Subcutaneous abdominal adipose tissue (tissue), 5 donors: ENCODE results near the gene OR5B12.
"Not testable (repeated sequence)": the region's sequence is repeated elsewhere in the genome, so short reads cannot be mapped to it uniquely, and the experiment has no call there.

Source experiments
- H3K27ac ChIP-seq: one replicate; pipeline ENCODE4 v1.7.0; 2013; ENCODE audit warnings: low read depth, mild to moderate bottlenecking, inconsistent platforms, low read length, moderate library complexity
- H3K27me3 ChIP-seq, 5 donors: one replicate each; pipeline ENCODE4 v1.7.0; 2013; ENCODE audit warnings: low read length in 5 of 5, inconsistent platforms in 1 of 5; ENCODE audit not compliant: control insufficient read depth in 5 of 5, insufficient read depth in 4 of 5
- H3K36me3 ChIP-seq, 5 donors: one replicate each; pipeline ENCODE4 v1.7.0; 2013; ENCODE audit warnings: low read length in 5 of 5; ENCODE audit not compliant: control insufficient read depth in 5 of 5, insufficient read depth in 5 of 5
- H3K4me1 ChIP-seq, 5 donors: one replicate each; pipeline ENCODE4 v1.7.0; 2013; ENCODE audit warnings: low read length in 5 of 5, mild to moderate bottlenecking in 3 of 5, moderate library complexity in 1 of 5; ENCODE audit not compliant: control insufficient read depth in 5 of 5, insufficient read depth in 5 of 5
- H3K4me3 ChIP-seq, 5 donors: one replicate each; pipeline ENCODE4 v1.7.0; 2013; ENCODE audit warnings: low read length in 5 of 5, low read depth in 1 of 5
- H3K9ac ChIP-seq, 5 donors: one replicate each; pipeline ENCODE4 v1.7.0; 2013; ENCODE audit warnings: low read length in 5 of 5, mild to moderate bottlenecking in 4 of 5, moderate library complexity in 3 of 5
- H3K9me3 ChIP-seq, 5 donors: one replicate each; pipeline ENCODE4 v1.7.0; 2013; ENCODE audit warnings: low read length in 5 of 5; ENCODE audit not compliant: control insufficient read depth in 5 of 5
- donor health status: healthy.
- donor health status: healthy.
- donor health status: healthy.
- donor health status: healthy.
- donor health status: healthy.

The OR5B12 gene

GRCh38 chr11:58434217-58434616 lies 7.8 kb downstream of the OR5B12 start:
- Histone ChIP-seq H3K36me3 (no peaks in the 10 kb centered on the region), H3K27me3 (no peaks in the 10 kb centered on the region), H3K9me3 (peaks cover 0 to 8% (median 6%) of the 10 kb centered on the region in 5 donors)

GRCh38 chr11:58433638-58434203 lies 8.3 kb downstream of the OR5B12 start:
- no peaks in the 10 kb centered on the region for H3K36me3 ChIP-seq
- no peak overlapping the region for H3K27ac ChIP-seq
- peaks cover 2 to 10% (median 4%) of the 10 kb centered on the region in 5 donors for H3K9me3 ChIP-seq
- no peak overlapping the region for H3K4me3 ChIP-seq
- H3K4me1 ChIP-seq = no peaks in the 10 kb centered on the region
- H3K9ac ChIP-seq = no peak overlapping the region
- H3K27me3 ChIP-seq = no peaks in the 10 kb centered on the region

More at GRCh38 chr11:58434217-58434616, 7.8 kb downstream of the OR5B12 start:
- H3K9ac ChIP-seq = no peak overlapping the region
- no peak overlapping the region for H3K4me3 ChIP-seq
- H3K27ac ChIP-seq = no peak overlapping the region
- H3K4me1 ChIP-seq = no peaks in the 10 kb centered on the region

GRCh38 chr11:58429273-58429672 lies 12.8 kb downstream of the OR5B12 start:
- Histone ChIP-seq H3K27ac (no peak overlapping the region), H3K27me3 (peaks cover 0 to 3% (median 0%) of the 10 kb centered on the region in 5 donors), H3K9me3 (peaks cover 2 to 8% (median 5%) of the 10 kb centered on the region in 5 donors), H3K4me3 (no peak overlapping the region), H3K4me1 (no peaks in the 10 kb centered on the region), H3K36me3 (no peaks in the 10 kb centered on the region), H3K9ac (no peak overlapping the region)

GRCh38 chr11:58428021-58428420 lies 14.0 kb downstream of the OR5B12 start, which contains the start of gene OR5B2:
OR5B2 (minus strand) TSS chr11:58428121; CDS start chr11:58423261, 4,860 bp downstream.
- Histone ChIP-seq H3K36me3 (no peaks in the 10 kb centered on the region), H3K9me3 (peaks cover 2 to 8% (median 5%) of the 10 kb centered on the region in 5 donors), H3K27me3 (peaks cover 0 to 3% (median 0%) of the 10 kb centered on the region in 5 donors), H3K9ac (no peak within 1 kb of the TSS), H3K4me1 (no peaks in the 10 kb centered on the region), H3K4me3 (no peak within 1 kb of the TSS), H3K27ac (no peak within 1 kb of the TSS)

GRCh38 chr11:58406774-58407173 lies 35.3 kb downstream of the OR5B12 start, which contains the start of gene OR5B3:
OR5B3 (minus strand) TSS chr11:58406874; CDS start chr11:58403409, 3,465 bp downstream.
- Histone ChIP-seq H3K4me1 (no peaks in the 10 kb centered on the region), H3K36me3 (no peaks in the 10 kb centered on the region), H3K4me3 (no peak within 1 kb of the TSS), H3K9me3 (peaks cover 6 to 26% (median 21%) of the 10 kb centered on the region in 5 donors), H3K27ac (no peak within 1 kb of the TSS), H3K9ac (no peak within 1 kb of the TSS), H3K27me3 (no peaks in the 10 kb centered on the region)

- not testable (repeated sequence) for H3K9me3 ChIP-seq, H3K27ac ChIP-seq, H3K36me3 ChIP-seq, H3K4me3 ChIP-seq, H3K4me1 ChIP-seq, H3K9ac ChIP-seq, H3K27me3 ChIP-seq
Observed at GRCh38 chr11:58399622-58400021, 42.4 kb downstream of the OR5B12 start.

- Histone ChIP-seq H3K4me1 (no peaks in the 10 kb centered on the region), H3K27me3 (no peaks in the 10 kb centered on the region), H3K9ac (no peak overlapping the region), H3K36me3 (no peaks in the 10 kb centered on the region), H3K9me3 (peaks cover 0 to 7% (median 5%) of the 10 kb centered on the region in 5 donors), H3K27ac (no peak overlapping the region), H3K4me3 (no peak overlapping the region)
Observed at GRCh38 chr11:58395581-58395980, 46.5 kb downstream of the OR5B12 start.

GRCh38 chr11:58394195-58394594 lies 47.8 kb downstream of the OR5B12 start:
- Histone ChIP-seq H3K9me3 (peaks cover 0 to 7% (median 5%) of the 10 kb centered on the region in 5 donors), H3K27ac (no peak overlapping the region)

GRCh38 chr11:58392746-58393145 lies 49.3 kb downstream of the OR5B12 start:
- no peaks in the 10 kb centered on the region for H3K36me3 ChIP-seq
- H3K27ac ChIP-seq = no peak overlapping the region
- H3K4me1 ChIP-seq = no peaks in the 10 kb centered on the region

More at GRCh38 chr11:58394195-58394594, 47.8 kb downstream of the OR5B12 start:
- no peaks in the 10 kb centered on the region for H3K27me3 ChIP-seq
- H3K4me3 ChIP-seq = no peak overlapping the region
- H3K36me3 ChIP-seq = no peaks in the 10 kb centered on the region
- no peak overlapping the region for H3K9ac ChIP-seq
- no peaks in the 10 kb centered on the region for H3K4me1 ChIP-seq

GRCh38 chr11:58391879-58392278 lies 50.2 kb downstream of the OR5B12 start:
- Histone ChIP-seq H3K9me3 (peaks cover 0 to 7% (median 5%) of the 10 kb centered on the region in 5 donors), H3K9ac (no peak overlapping the region), H3K4me1 (no peaks in the 10 kb centered on the region), H3K4me3 (no peak overlapping the region), H3K27ac (no peak overlapping the region), H3K27me3 (no peaks in the 10 kb centered on the region), H3K36me3 (no peaks in the 10 kb centered on the region)

More at GRCh38 chr11:58392746-58393145, 49.3 kb downstream of the OR5B12 start:
- Histone ChIP-seq H3K9ac (no peak overlapping the region), H3K27me3 (no peaks in the 10 kb centered on the region), H3K9me3 (peaks cover 0 to 7% (median 5%) of the 10 kb centered on the region in 5 donors), H3K4me3 (no peak overlapping the region)
